Endothelial cell of umbilical vein (primary cell): ENCODE results near the gene KCNN3. TPM values are rescaled to one million over a fixed set of nuclear protein-coding genes. Genes with fewer than 3 reads are reported as not detected.

Experiments
- BruUV-seq: library from RNA; stranded (reverse); fragments of 400-500 nt; replicated peaks from 2 replicates; lab custom pipeline; 2021; lab: Mats Ljungman, UMichigan
- CTCF ChIA-PET: fragments of 300-600, 350-600 bp; sonication (Branson Sonifier 250); formaldehyde crosslinking; loops from one replicate; lab custom pipeline; 2021; ENCODE audit warnings: antibody characterized with exemption, inconsistent platforms; lab: Charles Lee
- POLR2A ChIA-PET: fragments of 300-600, 350-600 bp; sonication (Branson Sonifier 250); formaldehyde crosslinking; loops from one replicate; lab custom pipeline; 2021; ENCODE audit warnings: antibody characterized with exemption, inconsistent platforms; lab: Charles Lee
- DNase-seq: peaks from one replicate; pipeline ENCODE4 v3.0.0-alpha.2; 2011; ENCODE audit warnings: low read depth, low spot score
- FAIRE-seq: peaks from 2 replicates; lab custom pipeline; 2011; peaks lifted over from hg19 to GRCh38; lab: Jason Lieb, UNC
- H2AFZ ChIP-seq: 2 replicates; pipeline ENCODE4 v1.6.0; 2012; ENCODE audit warnings: low read depth, low read length, control low read depth, inconsistent platforms
- H3K27ac ChIP-seq: 2 replicates; pipeline ENCODE4 v1.5.1; 2011; ENCODE audit warnings: low read depth, mild to moderate bottlenecking, control low read depth, low read length, moderate library complexity; ENCODE audit not compliant: insufficient read depth
- H3K27me3 ChIP-seq, 2 experiments: 2 replicates each; pipeline versions ENCODE4 v1.6.0 to v1.6.1; 2011; ENCODE audit warnings: low read length in 2 of 2, mixed read lengths in 1 of 2; ENCODE audit not compliant: control insufficient read depth in 2 of 2, insufficient read depth in 2 of 2
- H3K36me3 ChIP-seq, 2 experiments: 2 replicates in 1 of 2; 3 replicates in 1 of 2; pipeline ENCODE4 v1.5.1; 2011; ENCODE audit warnings: low read length in 2 of 2, mild to moderate bottlenecking in 1 of 2, moderate library complexity in 1 of 2; ENCODE audit not compliant: control insufficient read depth in 2 of 2, insufficient read depth in 2 of 2; ENCODE audit errors: extremely low read depth in 1 of 2
- H3K4me1 ChIP-seq: 3 replicates; pipeline ENCODE4 v1.5.1; 2011; ENCODE audit warnings: mild to moderate bottlenecking, low read length; ENCODE audit not compliant: control insufficient read depth, insufficient read depth; ENCODE audit errors: extremely low read depth
- H3K4me2 ChIP-seq: 2 replicates; pipeline ENCODE4 v1.6.1; 2011; ENCODE audit warnings: low read length, control low read depth, mixed read lengths; ENCODE audit not compliant: insufficient read depth
- H3K4me3 ChIP-seq, 3 experiments: fragments of 200-600 bp in 1 of 3; sonication (generic), shearing (Covaris generic) in 1 of 3; replicated peaks in 1 of 3; 2 replicates each; pipeline ENCODE4 v1.5.1; 2011 to 2016; ENCODE audit warnings: control low read depth in 3 of 3, low read length in 3 of 3, mild to moderate bottlenecking in 2 of 3, inconsistent platforms in 1 of 3, low read depth in 1 of 3, moderate library complexity in 1 of 3; ENCODE audit not compliant: insufficient read depth in 1 of 3
- H3K79me2 ChIP-seq: 2 replicates; pipeline ENCODE4 v1.6.0; 2012; ENCODE audit warnings: low read length, inconsistent platforms; ENCODE audit not compliant: control insufficient read depth, insufficient read depth
- H3K9ac ChIP-seq: replicated peaks from 2 replicates; pipeline ENCODE3; 2011; ENCODE audit warnings: low read length, control low read depth; ENCODE audit not compliant: insufficient read depth; ENCODE audit errors: extremely low read depth
- H3K9me1 ChIP-seq: replicated peaks from 3 replicates; pipeline ENCODE4 v1.6.0; 2011; ENCODE audit warnings: mild to moderate bottlenecking, low read length; ENCODE audit not compliant: control insufficient read depth, insufficient read depth; ENCODE audit errors: extremely low read depth
- H3K9me3 ChIP-seq: replicated peaks from 2 replicates; pipeline ENCODE4 v1.5.1; 2012; ENCODE audit warnings: low read length, inconsistent platforms; ENCODE audit not compliant: control insufficient read depth, insufficient read depth
- H4K20me1 ChIP-seq: replicated peaks from 2 replicates; pipeline ENCODE3; 2011; ENCODE audit warnings: mild to moderate bottlenecking, low read length; ENCODE audit not compliant: control insufficient read depth, insufficient read depth; ENCODE audit errors: extremely low read depth
- CTCF ChIP-seq, 2 donors: IDR thresholded peaks; 1 replicate in 1 of 2; 2 replicates in 1 of 2; pipeline ENCODE4 v1.5.1; 2011; ENCODE audit warnings: low read length in 2 of 2, mild to moderate bottlenecking in 2 of 2, moderate library complexity in 2 of 2, control low read depth in 1 of 2, inconsistent platforms in 1 of 2, low read depth in 1 of 2; ENCODE audit not compliant: insufficient read depth in 1 of 2; ENCODE audit errors: extremely low read depth in 1 of 2
- EZH2 ChIP-seq: IDR thresholded peaks from 2 replicates; pipeline ENCODE4 v1.6.1; 2012; ENCODE audit warnings: borderline replicate concordance, low read depth, mild to moderate bottlenecking, moderate library complexity, low read length, inconsistent platforms; ENCODE audit not compliant: severe bottlenecking
- FOS ChIP-seq: IDR thresholded peaks from 2 replicates; pipeline ENCODE4 v1.6.1; 2011; ENCODE audit warnings: mild to moderate bottlenecking, low read length, moderate library complexity, borderline replicate concordance; ENCODE audit not compliant: insufficient read depth
- GATA2 ChIP-seq: IDR thresholded peaks from 2 replicates; pipeline ENCODE4 v1.7.0; 2011; ENCODE audit warnings: low read depth, mild to moderate bottlenecking, moderate library complexity, mixed read lengths, low read length; ENCODE audit not compliant: insufficient read length, insufficient read depth
- JUN ChIP-seq: IDR thresholded peaks from 2 replicates; pipeline ENCODE4 v1.6.1; 2011; ENCODE audit warnings: borderline replicate concordance, low read depth; ENCODE audit not compliant: insufficient read length, insufficient read depth
- MAX ChIP-seq: IDR thresholded peaks from 2 replicates; pipeline ENCODE4 v1.6.1; 2011; ENCODE audit not compliant: insufficient read depth, insufficient read length
- MYC ChIP-seq: IDR thresholded peaks from one replicate; pipeline ENCODE4 v1.6.1; 2011; ENCODE audit warnings: mild to moderate bottlenecking, low read depth, low read length
- POLR2A ChIP-seq: IDR thresholded peaks from 2 replicates; pipeline ENCODE4 v1.6.1; 2012; ENCODE audit warnings: low read depth, mild to moderate bottlenecking, control low read depth, low read length
- POLR2AphosphoS5 ChIP-seq: IDR thresholded peaks from 2 replicates; pipeline ENCODE4 v1.6.1; 2012; ENCODE audit warnings: low read depth, mild to moderate bottlenecking, control low read depth, low read length, moderate library complexity; ENCODE audit not compliant: insufficient read depth
- dilution Hi-C: fragments of 300-500 bp; cut with MboI; formaldehyde crosslinking; loops from one replicate; pipeline ENCODE4 v1.15.0; 2019; ENCODE audit warnings: low sequenced_read_pairs; ENCODE audit not compliant: extremely low pct_ligation_motif_present
- intact Hi-C: fragments of 100-400 bp; cut with micrococcal nuclease; formaldehyde crosslinking; loops from one replicate; pipeline ENCODE4 v1.10.0; 2022
- polyA plus RNA-seq, 4 experiments: library from polyadenylated mRNA; depleted of rRNA in 3 of 4; stranded (reverse) in 3 of 4; unstranded in 1 of 4; fragments of >200 nt; gene quantifications; 2 replicates each; pipeline versions ENCODE4 v1.2.1 to v1.2.3, GENCODE V29; 2011 to 2012; ENCODE audit warnings: missing spikeins in 1 of 4
- total RNA-seq: library from RNA; stranded (reverse); gene quantifications from 2 replicates; pipeline ENCODE4 v1.2.3, GENCODE V29; 2021

KCNN3 gene
- total and polyA plus RNA-seq, 2 donors (not counting 3 experiments of a cell fraction or from before 2014, with no cell fraction given) = 0.91 to 1.1 TPM

GRCh38 chr1:154896771-154897286 lies 26.7 kb upstream of the KCNN3 start:
- no TSS peak for BruUV-seq
- DNase-seq = no peak
- POLR2A ChIA-PET = no interaction called here

GRCh38 chr1:154895798-154896197 lies 25.7 kb upstream of the KCNN3 start:
- DNase-seq (no peak), FAIRE-seq (no peak)
- H3K79me2 ChIP-seq = no peaks in the 10 kb centered on the region
- no peak overlapping the region for H3K9ac ChIP-seq
- no peak overlapping the region for H2AFZ ChIP-seq
- H3K4me2 ChIP-seq = no peak overlapping the region
- H3K27ac ChIP-seq = no peak overlapping the region
- POLR2A ChIA-PET = no interaction called here
- BruUV-seq = no TSS peak
- dilution Hi-C loops = no loop called here
- no peak overlapping the region for H3K4me3 ChIP-seq
- H3K9me1 ChIP-seq = no peaks in the 10 kb centered on the region
- no peaks in the 10 kb centered on the region for H3K9me3 ChIP-seq
- no peaks in the 10 kb centered on the region for H4K20me1 ChIP-seq
- no peaks in the 10 kb centered on the region for H3K4me1 ChIP-seq
- no peak for TF ChIP-seq JUN
- no peak for TF ChIP-seq CTCF (IDR thresholded peaks at IDR 0.05; ENCODE audit: extremely low read depth in 1 of 2, insufficient read depth in 1 of 2, low read depth in 1 of 2, low read length in 2 of 2)
- TF ChIP-seq POLR2AphosphoS5 = no peak
- TF ChIP-seq MAX = no peak
- TF ChIP-seq EZH2 = no peak
- no peak for TF ChIP-seq FOS
- TF ChIP-seq MYC = no peak
- no peak for TF ChIP-seq GATA2
- TF ChIP-seq POLR2A = no peak
- intact Hi-C loops = no loop called here
- no peaks in the 10 kb centered on the region for H3K36me3 ChIP-seq
- peaks cover 3 to 15% of the 10 kb centered on the region in 2 experiments for H3K27me3 ChIP-seq
- CTCF ChIA-PET = interaction anchor here (0.8 to 2.5 kb wide), 4 partner anchors 9 to 226 kb away, joined by 3 to 14 read pairs (median 3); no protein-coding TSS in a partner anchor

More at GRCh38 chr1:154896771-154897286, 26.7 kb upstream of the KCNN3 start:
- no peaks in the 10 kb centered on the region for H3K9me3 ChIP-seq
- dilution Hi-C loops = no loop called here
- H2AFZ ChIP-seq = no peak overlapping the region
- H3K79me2 ChIP-seq = no peaks in the 10 kb centered on the region
- no peaks in the 10 kb centered on the region for H3K36me3 ChIP-seq
- no peak overlapping the region for H3K4me3 ChIP-seq
- no peaks in the 10 kb centered on the region for H3K9me1 ChIP-seq
- H3K27me3 ChIP-seq = peaks cover 3 to 14% of the 10 kb centered on the region in 2 experiments
- TF ChIP-seq MYC (no peak), FOS (no peak), POLR2AphosphoS5 (no peak)
- intact Hi-C loops = no loop called here
- CTCF ChIA-PET = interaction anchor here (1.5 to 2.5 kb wide), 2 partner anchors 18 to 121 kb away, joined by 6 to 14 read pairs; no protein-coding TSS in a partner anchor
- H3K4me2 ChIP-seq = no peak overlapping the region
- no peaks in the 10 kb centered on the region for H4K20me1 ChIP-seq
- no peaks in the 10 kb centered on the region for H3K4me1 ChIP-seq
- H3K27ac ChIP-seq = no peak overlapping the region
- no peak for FAIRE-seq
- no peak overlapping the region for H3K9ac ChIP-seq
